HCT116 (cell line): Measurements from ENCODE around the gene PTCD1. TPM values are rescaled to one million over a fixed set of nuclear protein-coding genes. Genes with fewer than 3 reads are reported as not detected.

ENCODE experiments used
- ATAC-seq: fragments of 200-7000 bp; cut with Tn5 transposase; 2 replicates; pipeline ENCODE4 v1.9.1; 2020; ENCODE audit warnings: mild to moderate bottlenecking, moderate library complexity
- BruUV-seq: library from RNA; stranded (reverse); fragments of 400-500 nt; replicated peaks from 2 replicates; lab custom pipeline; 2021; lab: Mats Ljungman, UMichigan
- CTCF ChIA-PET: fragments of 300-600 bp; sonication (Branson Sonifier 250); formaldehyde crosslinking; loops from one replicate; lab custom pipeline; 2021; ENCODE audit warnings: antibody characterized with exemption; lab: Charles Lee
- POLR2A ChIA-PET: fragments of 300-600, 350-600 bp; sonication (Branson Sonifier 250); formaldehyde crosslinking; loops from one replicate; lab custom pipeline; 2021; ENCODE audit warnings: antibody characterized with exemption; lab: Charles Lee
- RAD21 ChIA-PET, 2 experiments: fragments of 300-600 bp; sonication (Branson Sonifier 250); formaldehyde crosslinking; loops; one replicate each; lab custom pipeline; 2023; ENCODE audit warnings: low total read pairs in 2 of 2; ENCODE audit not compliant: uncharacterized antibody in 2 of 2, unreplicated experiment in 2 of 2, low non-redundant PET in 1 of 2; lab: Charles Lee
- DNase-seq: peaks from one replicate; pipeline ENCODE4 v3.0.0-alpha.2; 2010; ENCODE audit warnings: low read depth, low spot score
- H2AFZ ChIP-seq: fragments of 200-600 bp; shearing (Covaris generic), sonication (generic); 2 replicates; pipeline ENCODE4 v1.6.1; 2017; ENCODE audit warnings: low read depth, mixed run types, mixed read lengths, antibody characterized with exemption, low read length; ENCODE audit not compliant: poor library complexity, severe bottlenecking
- H3K27ac ChIP-seq: 2 replicates; pipeline ENCODE4 v1.5.1; 2012; ENCODE audit warnings: low read depth, low read length
- H3K27me3 ChIP-seq: fragments of 200-600 bp; sonication (generic); 2 replicates; pipeline ENCODE4 v1.6.1; 2016; ENCODE audit warnings: mixed run types, low read length, mixed read lengths; ENCODE audit not compliant: insufficient read depth
- H3K36me3 ChIP-seq, 2 experiments: fragments of 200-500 bp in 1 of 2; fragments of 200-600 bp in 1 of 2; sonication (Bioruptor generic) in 1 of 2; sonication (generic) in 1 of 2; 2 replicates each; pipeline versions ENCODE4 v1.5.1 to v1.6.1; 2014 to 2016; ENCODE audit warnings: low read length in 2 of 2, inconsistent platforms in 1 of 2, mixed read lengths in 1 of 2, mixed run types in 1 of 2; ENCODE audit not compliant: insufficient read depth in 2 of 2, control insufficient read depth in 1 of 2
- H3K4me1 ChIP-seq, 2 experiments: fragments of 200-600 bp in 1 of 2; sonication (generic) in 1 of 2; 2 replicates each; pipeline versions ENCODE4 v1.5.1 to v1.6.1; 2012 to 2017; ENCODE audit warnings: low read length in 2 of 2, inconsistent platforms in 1 of 2, mild to moderate bottlenecking in 1 of 2, mixed read lengths in 1 of 2, mixed run types in 1 of 2, moderate library complexity in 1 of 2; ENCODE audit not compliant: insufficient read depth in 2 of 2, control insufficient read depth in 1 of 2
- H3K4me2 ChIP-seq: fragments of 200-600 bp; sonication (generic); 2 replicates; pipeline ENCODE4 v1.6.1; 2017; ENCODE audit warnings: mixed run types, low read length, mixed read lengths
- H3K4me3 ChIP-seq, 2 experiments: fragments of 200-600 bp in 1 of 2; sonication (generic) in 1 of 2; replicated peaks in 1 of 2; 2 replicates each; pipeline ENCODE4 v1.5.1; 2011 to 2016; ENCODE audit warnings: low read length in 2 of 2, control low read depth in 1 of 2, low read depth in 1 of 2, mild to moderate bottlenecking in 1 of 2, mixed read lengths in 1 of 2, mixed run types in 1 of 2
- H3K79me2 ChIP-seq: fragments of 200-600 bp; sonication (generic); 2 replicates; pipeline ENCODE4 v1.6.1; 2017; ENCODE audit warnings: mild to moderate bottlenecking, mixed run types, low read length, moderate library complexity, mixed read lengths; ENCODE audit not compliant: insufficient read depth
- H3K9ac ChIP-seq: fragments of 200-600 bp; sonication (generic); 2 replicates; pipeline ENCODE4 v1.6.1; 2016; ENCODE audit warnings: low read length, mixed read lengths
- H3K9me2 ChIP-seq: fragments of 200-600 bp; sonication (generic), shearing (Covaris generic); 2 replicates; pipeline ENCODE4 v1.6.1; 2017; ENCODE audit warnings: mixed run types, mild to moderate bottlenecking, moderate library complexity; ENCODE audit not compliant: insufficient read depth
- H3K9me3 ChIP-seq, 2 experiments: fragments of 200-500 bp in 1 of 2; fragments of 200-600 bp in 1 of 2; sonication (Bioruptor generic) in 1 of 2; sonication (generic) in 1 of 2; 2 replicates each; pipeline ENCODE4 v1.6.1; 2014 to 2017; ENCODE audit warnings: low read length in 2 of 2, mixed read lengths in 2 of 2, inconsistent platforms in 1 of 2, low read depth in 1 of 2, mild to moderate bottlenecking in 1 of 2, mixed run types in 1 of 2, moderate library complexity in 1 of 2; ENCODE audit not compliant: control insufficient read depth in 1 of 2, insufficient read depth in 1 of 2
- H4K20me1 ChIP-seq: fragments of 200-600 bp; sonication (generic), shearing (Covaris generic); 2 replicates; pipeline ENCODE4 v1.6.1; 2017; ENCODE audit warnings: mixed run types, mild to moderate bottlenecking, moderate library complexity; ENCODE audit not compliant: insufficient read depth
- CBX3 ChIP-seq: IDR thresholded peaks from 2 replicates; pipeline ENCODE4 v1.6.1; 2012; ENCODE audit warnings: low read depth
- EGR1 ChIP-seq: IDR thresholded peaks from 2 replicates; pipeline ENCODE4 v1.6.1; 2012; ENCODE audit warnings: low read depth
- TCF7L2 ChIP-seq: IDR thresholded peaks from 2 replicates; pipeline ENCODE4 v1.7.0; 2011; ENCODE audit warnings: borderline replicate concordance, inconsistent platforms; ENCODE audit not compliant: insufficient read depth, insufficient read length; ENCODE audit errors: extremely low read depth
- YY1 ChIP-seq: IDR thresholded peaks from 2 replicates; pipeline ENCODE4 v1.6.1; 2011; ENCODE audit warnings: low read length, low read depth, moderate library complexity, mild to moderate bottlenecking; ENCODE audit not compliant: insufficient replicate concordance; ENCODE audit errors: extremely low read depth
- ZNF274 ChIP-seq: fragments of 200-500 bp; sonication (Bioruptor generic); IDR thresholded peaks from 2 replicates; pipeline ENCODE4 v1.6.1; 2014; ENCODE audit warnings: mild to moderate bottlenecking, low read depth, low read length, inconsistent platforms
- intact Hi-C: fragments of 100-400 bp; cut with micrococcal nuclease; formaldehyde crosslinking; loops from 2 replicates; pipeline ENCODE4 v1.10.0; 2022
- total RNA-seq: library from RNA; stranded (reverse); gene quantifications from one replicate; pipeline ENCODE4 v1.2.1, GENCODE V29; 2021; ENCODE audit not compliant: unreplicated experiment
- TF ChIP-seq, protein P1 (sequence below), 3 experiments: fragments of 200-600 bp in 1 of 3; sonication (generic) in 1 of 3; IDR thresholded peaks in 2 of 3; conservative IDR thresholded peaks in 1 of 3; 2 replicates each; pipeline ENCODE4 v1.5.1; 2012 to 2017; ENCODE audit warnings: low read depth in 2 of 3, low read length in 2 of 3, antibody characterized with exemption in 1 of 3, borderline replicate concordance in 1 of 3, control low read depth in 1 of 3, mild to moderate bottlenecking in 1 of 3, mixed read lengths in 1 of 3, mixed run types in 1 of 3, moderate library complexity in 1 of 3; ENCODE audit not compliant: insufficient read depth in 1 of 3
- TF ChIP-seq, protein P2 (sequence below): IDR thresholded peaks from 2 replicates; pipeline ENCODE4 v1.6.1; 2012; ENCODE audit warnings: low read depth
- TF ChIP-seq, protein P3 (sequence below): IDR thresholded peaks from 2 replicates; pipeline ENCODE4 v1.6.1; 2012

The PTCD1 gene
- total RNA-seq, 1 experiment from 2014 or later, result 9.2 TPM

DNA sequence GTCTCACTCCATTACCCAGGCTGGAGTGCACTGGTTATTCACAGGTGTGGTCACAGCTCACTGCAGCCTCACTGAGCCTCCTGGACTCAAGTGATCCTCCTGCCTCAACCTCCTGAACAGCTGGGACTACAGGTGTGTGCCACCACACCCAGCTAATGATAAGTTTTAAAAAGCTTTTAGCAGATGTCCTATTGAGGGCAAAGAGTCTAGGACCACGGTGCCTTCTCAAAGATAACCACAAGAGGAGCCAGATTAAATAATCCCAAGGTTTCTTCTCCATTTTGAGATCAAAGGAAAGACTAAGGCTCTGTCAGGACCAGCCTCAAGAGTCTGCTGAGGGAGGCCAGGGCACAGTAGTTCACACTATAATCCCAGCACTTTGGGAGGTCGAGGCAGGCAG, 22.6 kb upstream of the PTCD1 start:
- Histone ChIP-seq H2AFZ (no peak overlapping the region), H3K9ac (no peak overlapping the region), H3K9me2 (no peaks in the 10 kb centered on the region), H3K4me2 (no peak overlapping the region), H3K4me1 (peaks cover 0 to 10% of the 10 kb centered on the region in 2 experiments; a peak in 3 of 4 replicates), H3K4me3 (no peak overlapping the region), H4K20me1 (peaks cover 11% of the 10 kb centered on the region; the same call in 1 of the 2 replicates), H3K27me3 (no peaks in the 10 kb centered on the region), H3K9me3 (no peaks in the 10 kb centered on the region), H3K27ac (no peak overlapping the region), H3K36me3 (peaks cover 20 to 53% of the 10 kb centered on the region in 2 experiments; a peak in 3 of 4 replicates), H3K79me2 (peaks cover 97% of the 10 kb centered on the region)
- no peak for DNase-seq
- CTCF ChIA-PET, result interaction anchor here (0.9 kb wide), 1 partner anchor 10 kb away, joined by 3 read pairs; no protein-coding TSS in a partner anchor
- intact Hi-C loops, result no loop called here
- no TSS peak for BruUV-seq
- no peak for ATAC-seq
- no peak for TF ChIP-seq ZNF274
- TF ChIP-seq, protein P1, sequence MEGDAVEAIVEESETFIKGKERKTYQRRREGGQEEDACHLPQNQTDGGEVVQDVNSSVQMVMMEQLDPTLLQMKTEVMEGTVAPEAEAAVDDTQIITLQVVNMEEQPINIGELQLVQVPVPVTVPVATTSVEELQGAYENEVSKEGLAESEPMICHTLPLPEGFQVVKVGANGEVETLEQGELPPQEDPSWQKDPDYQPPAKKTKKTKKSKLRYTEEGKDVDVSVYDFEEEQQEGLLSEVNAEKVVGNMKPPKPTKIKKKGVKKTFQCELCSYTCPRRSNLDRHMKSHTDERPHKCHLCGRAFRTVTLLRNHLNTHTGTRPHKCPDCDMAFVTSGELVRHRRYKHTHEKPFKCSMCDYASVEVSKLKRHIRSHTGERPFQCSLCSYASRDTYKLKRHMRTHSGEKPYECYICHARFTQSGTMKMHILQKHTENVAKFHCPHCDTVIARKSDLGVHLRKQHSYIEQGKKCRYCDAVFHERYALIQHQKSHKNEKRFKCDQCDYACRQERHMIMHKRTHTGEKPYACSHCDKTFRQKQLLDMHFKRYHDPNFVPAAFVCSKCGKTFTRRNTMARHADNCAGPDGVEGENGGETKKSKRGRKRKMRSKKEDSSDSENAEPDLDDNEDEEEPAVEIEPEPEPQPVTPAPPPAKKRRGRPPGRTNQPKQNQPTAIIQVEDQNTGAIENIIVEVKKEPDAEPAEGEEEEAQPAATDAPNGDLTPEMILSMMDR (IDR thresholded peaks at IDR 0.05 in 2 of 3, conservative IDR thresholded peaks at IDR 0.05 in 1 of 3; ENCODE audit: borderline replicate concordance in 1 of 3, insufficient read depth in 1 of 3, low read depth in 2 of 3, low read length in 2 of 3), result peak in 2 of 3 experiments; percentile 6 to 23; a peak in 1 of 6 replicates
- TF ChIP-seq, all 23 proteins: peak for 1
- RAD21 ChIA-PET, result no interaction called here
- POLR2A ChIA-PET, result no interaction called here

DNA sequence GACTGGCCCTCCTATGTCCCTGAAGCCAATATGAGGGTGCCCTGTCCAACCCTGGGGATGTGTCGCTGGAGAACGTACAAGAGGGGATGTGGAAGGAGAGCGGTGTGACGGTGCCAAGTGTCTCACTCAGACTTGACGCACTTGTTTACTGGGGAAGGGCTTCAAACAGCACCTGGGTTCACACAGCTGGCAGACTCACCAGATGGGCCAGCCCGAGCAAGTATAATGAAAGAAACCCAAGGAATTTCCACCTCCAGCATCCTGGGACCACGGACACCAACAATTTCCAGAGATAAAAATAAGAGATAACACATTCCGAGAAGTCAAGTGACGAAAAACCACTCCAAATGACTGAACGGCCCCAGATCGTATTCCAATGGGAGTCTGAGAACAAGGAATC, 22.1 kb upstream of the PTCD1 start:
- Histone ChIP-seq H3K9me2 (no peaks in the 10 kb centered on the region), H2AFZ (no peak overlapping the region), H3K27me3 (no peaks in the 10 kb centered on the region), H3K79me2 (peaks cover 91% of the 10 kb centered on the region), H3K4me1 (peaks cover 0 to 8% of the 10 kb centered on the region in 2 experiments; a peak in 2 of 4 replicates), H3K9ac (no peak overlapping the region), H4K20me1 (peaks cover 11% of the 10 kb centered on the region; the same call in 1 of the 2 replicates), H3K4me3 (no peak overlapping the region), H3K9me3 (no peaks in the 10 kb centered on the region), H3K27ac (no peak overlapping the region), H3K4me2 (no peak overlapping the region), H3K36me3 (peaks cover 23 to 56% of the 10 kb centered on the region in 2 experiments; a peak in 3 of 4 replicates)
- RAD21 ChIA-PET, result no interaction called here
- CTCF ChIA-PET, result interaction anchor here (0.9 kb wide), 1 partner anchor 10 kb away, joined by 3 read pairs; no protein-coding TSS in a partner anchor
- no peak for DNase-seq
- intact Hi-C loops, result no loop called here
- BruUV-seq, result no TSS peak
- TF ChIP-seq TCF7L2 (no peak), YY1 (no peak), EGR1 (no peak), CBX3 (no peak), ZNF274 (no peak)
- TF ChIP-seq, protein P2, sequence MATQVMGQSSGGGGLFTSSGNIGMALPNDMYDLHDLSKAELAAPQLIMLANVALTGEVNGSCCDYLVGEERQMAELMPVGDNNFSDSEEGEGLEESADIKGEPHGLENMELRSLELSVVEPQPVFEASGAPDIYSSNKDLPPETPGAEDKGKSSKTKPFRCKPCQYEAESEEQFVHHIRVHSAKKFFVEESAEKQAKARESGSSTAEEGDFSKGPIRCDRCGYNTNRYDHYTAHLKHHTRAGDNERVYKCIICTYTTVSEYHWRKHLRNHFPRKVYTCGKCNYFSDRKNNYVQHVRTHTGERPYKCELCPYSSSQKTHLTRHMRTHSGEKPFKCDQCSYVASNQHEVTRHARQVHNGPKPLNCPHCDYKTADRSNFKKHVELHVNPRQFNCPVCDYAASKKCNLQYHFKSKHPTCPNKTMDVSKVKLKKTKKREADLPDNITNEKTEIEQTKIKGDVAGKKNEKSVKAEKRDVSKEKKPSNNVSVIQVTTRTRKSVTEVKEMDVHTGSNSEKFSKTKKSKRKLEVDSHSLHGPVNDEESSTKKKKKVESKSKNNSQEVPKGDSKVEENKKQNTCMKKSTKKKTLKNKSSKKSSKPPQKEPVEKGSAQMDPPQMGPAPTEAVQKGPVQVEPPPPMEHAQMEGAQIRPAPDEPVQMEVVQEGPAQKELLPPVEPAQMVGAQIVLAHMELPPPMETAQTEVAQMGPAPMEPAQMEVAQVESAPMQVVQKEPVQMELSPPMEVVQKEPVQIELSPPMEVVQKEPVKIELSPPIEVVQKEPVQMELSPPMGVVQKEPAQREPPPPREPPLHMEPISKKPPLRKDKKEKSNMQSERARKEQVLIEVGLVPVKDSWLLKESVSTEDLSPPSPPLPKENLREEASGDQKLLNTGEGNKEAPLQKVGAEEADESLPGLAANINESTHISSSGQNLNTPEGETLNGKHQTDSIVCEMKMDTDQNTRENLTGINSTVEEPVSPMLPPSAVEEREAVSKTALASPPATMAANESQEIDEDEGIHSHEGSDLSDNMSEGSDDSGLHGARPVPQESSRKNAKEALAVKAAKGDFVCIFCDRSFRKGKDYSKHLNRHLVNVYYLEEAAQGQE, result no peak
- TF ChIP-seq, protein P3, sequence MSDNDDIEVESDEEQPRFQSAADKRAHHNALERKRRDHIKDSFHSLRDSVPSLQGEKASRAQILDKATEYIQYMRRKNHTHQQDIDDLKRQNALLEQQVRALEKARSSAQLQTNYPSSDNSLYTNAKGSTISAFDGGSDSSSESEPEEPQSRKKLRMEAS, result no peak
- POLR2A ChIA-PET, result no interaction called here
- no peak for ATAC-seq
